Measurements from ENCODE around the gene RHAG. TPM values are rescaled to one million over a fixed set of nuclear protein-coding genes. Genes with fewer than 3 reads are reported as not detected.

Gene RHAG
- total and polyA plus RNA-seq, 2 experiments from 2014 or later: not detected

DNA sequence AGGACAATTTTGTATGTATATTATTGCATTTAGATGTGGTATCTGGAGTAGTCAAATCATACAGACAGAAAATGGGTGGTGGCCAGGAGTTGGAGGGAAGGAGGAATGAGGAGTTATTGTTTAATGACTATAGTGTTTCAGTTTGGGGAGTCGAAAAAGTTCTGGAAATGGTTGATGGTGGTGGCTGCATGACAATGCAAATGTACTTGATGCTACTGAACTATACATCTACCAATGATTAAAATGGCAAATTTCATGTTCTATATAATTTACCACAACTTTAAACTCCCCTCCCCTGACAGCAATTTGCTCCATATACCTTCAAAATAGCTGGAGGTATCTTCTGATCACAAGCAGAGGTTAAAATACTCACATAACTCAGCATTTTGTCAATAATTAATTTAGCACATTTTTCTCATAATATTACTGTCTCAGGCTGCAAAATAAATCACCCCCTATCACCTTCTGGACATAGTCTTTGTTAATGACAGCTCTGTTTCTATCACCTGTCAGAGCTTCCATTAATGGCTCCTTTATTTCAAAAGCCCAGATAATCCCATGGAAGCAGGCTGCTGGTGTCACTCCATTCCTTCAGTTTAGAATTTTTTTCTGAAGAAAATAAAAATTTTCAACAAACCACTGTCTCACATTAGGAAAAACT lies 25.7 kb upstream of the RHAG start (continued):
- TF ChIP-seq ZNF462 (CRISPR knock-in tag; IDR thresholded peaks at IDR 0.05): no peak
- TF ChIP-seq CREB1 (CRISPR knock-in tag; IDR thresholded peaks at IDR 0.05; ENCODE audit: low read depth): no peak
- TF ChIP-seq REST (IDR thresholded peaks at IDR 0.05; ENCODE audit: unreplicated experiment): no peak
- TF ChIP-seq EZH2 (IDR thresholded peaks at IDR 0.05; ENCODE audit: low read depth, unreplicated experiment): no peak
- no peak for TF ChIP-seq POLR2AphosphoS5 (IDR thresholded peaks at IDR 0.05; ENCODE audit: low read depth)
- TF ChIP-seq EZH2phosphoT487 (IDR thresholded peaks at IDR 0.05; ENCODE audit: unreplicated experiment): no peak
- no peak for TF ChIP-seq STAT1 (IDR thresholded peaks at IDR 0.05; ENCODE audit: unreplicated experiment)
- no peak for TF ChIP-seq JUNB (IDR thresholded peaks at IDR 0.05; ENCODE audit: unreplicated experiment)

All from GM23338 (cell line).